SK-N-DZ (cell line): Measurements from ENCODE around the gene RAB5B.
"Not testable (repeated sequence)": the region's sequence is repeated elsewhere in the genome, so short reads cannot be mapped to it uniquely, and the experiment has no call there.

ENCODE experiments used
- DNase-seq: peaks from one replicate; pipeline ENCODE4 v3.0.0-alpha.2; 2015; ENCODE audit warnings: low spot score

RAB5B gene

DNA sequence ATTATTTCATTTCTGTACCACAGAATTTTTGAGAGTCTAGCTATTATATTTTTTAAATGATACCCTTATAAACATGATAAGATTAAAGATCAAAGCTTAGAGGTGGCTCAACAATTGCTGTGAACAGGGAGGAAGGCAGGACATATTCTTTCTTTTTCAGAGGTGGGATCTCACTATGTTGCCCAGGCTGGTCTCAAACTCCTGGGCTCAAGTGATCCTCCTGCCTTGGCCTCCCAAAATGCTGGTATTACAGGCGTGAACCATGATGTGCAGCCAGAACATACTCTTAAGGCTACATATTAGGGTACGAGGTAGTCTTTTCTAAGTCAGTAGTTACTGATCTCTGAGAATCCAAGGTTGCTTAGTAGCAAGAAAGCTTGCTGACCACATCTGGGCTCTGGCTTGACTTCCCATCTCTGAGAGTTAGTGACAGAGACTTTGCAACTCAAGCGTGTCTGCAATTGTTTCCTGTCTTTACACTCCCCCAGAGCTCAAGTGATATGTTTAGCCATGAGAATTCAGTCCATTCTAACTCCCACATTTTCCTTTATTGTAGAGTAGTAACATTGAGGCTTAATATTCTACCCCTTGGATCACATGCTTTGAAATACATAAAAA lies 8.6 kb downstream of the RAB5B start:
- DNase-seq: no peak

DNA sequence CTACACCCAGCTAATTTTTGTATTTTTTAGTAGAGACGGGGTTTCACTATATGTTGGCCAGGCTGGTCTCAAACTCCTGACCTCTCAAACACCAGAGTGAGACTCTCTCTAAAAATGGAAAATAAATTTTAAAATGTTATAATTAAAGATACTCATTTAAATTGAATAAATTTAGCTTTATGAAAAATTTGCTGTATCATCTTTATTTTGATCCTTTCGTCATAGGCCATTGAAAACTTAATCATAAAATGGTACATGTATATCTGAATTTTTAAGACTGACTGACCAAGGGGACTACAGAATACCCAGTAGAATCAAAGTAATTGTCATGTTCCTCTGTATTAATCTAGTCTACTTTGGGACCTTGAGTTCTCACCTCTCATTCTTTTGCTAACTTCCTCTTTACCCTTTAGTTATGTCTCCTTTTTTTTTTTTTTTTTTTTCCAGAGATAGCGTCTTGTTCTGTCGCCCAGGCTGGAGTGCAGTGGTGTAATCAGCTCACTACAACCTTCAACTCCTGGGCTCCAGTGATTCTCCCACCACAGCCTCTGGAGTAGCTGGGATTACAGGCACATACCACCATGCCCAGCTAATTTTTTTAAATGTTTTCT lies 9.5 kb downstream of the RAB5B start:
- no peak for DNase-seq

DNA sequence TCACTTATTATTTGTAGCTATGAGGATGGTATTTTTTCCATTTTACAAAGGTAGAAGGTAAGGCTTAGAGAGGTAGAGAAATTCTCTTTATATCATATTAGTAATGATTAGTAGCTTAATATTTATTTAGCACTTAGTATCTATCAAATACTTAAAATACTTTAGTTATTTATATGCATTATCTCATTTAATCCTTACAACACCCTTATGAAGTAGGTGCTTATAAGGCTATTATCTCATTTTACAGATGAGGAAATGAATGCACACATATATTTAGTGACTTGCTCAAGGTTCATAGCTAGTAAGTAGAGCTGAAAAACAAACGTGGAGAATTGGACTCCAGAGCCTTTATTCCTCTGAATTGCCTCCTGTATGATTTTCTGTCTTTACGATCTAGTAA lies 11.0 kb downstream of the RAB5B start:
- DNase-seq: no peak

DNA sequence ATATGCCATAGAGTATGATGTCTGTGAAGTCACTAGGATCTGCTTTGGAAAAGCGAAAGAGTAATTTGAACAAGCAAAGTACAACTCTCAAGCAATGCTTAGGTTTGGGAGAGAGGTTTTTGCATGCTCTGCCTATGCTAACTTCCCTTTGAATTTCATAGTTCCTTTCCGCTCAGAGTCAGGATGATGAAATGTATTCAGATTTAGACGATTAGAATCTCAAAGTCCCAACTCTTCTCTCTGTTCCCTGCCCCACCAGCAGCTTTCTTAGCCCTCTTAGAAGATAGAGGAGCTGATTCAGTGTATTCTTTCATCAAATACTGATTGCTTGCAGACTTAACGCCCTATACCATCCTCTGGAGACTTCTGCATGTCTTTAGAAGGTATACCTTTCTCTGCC lies 11.5 kb downstream of the RAB5B start:
- no peak for DNase-seq

DNA sequence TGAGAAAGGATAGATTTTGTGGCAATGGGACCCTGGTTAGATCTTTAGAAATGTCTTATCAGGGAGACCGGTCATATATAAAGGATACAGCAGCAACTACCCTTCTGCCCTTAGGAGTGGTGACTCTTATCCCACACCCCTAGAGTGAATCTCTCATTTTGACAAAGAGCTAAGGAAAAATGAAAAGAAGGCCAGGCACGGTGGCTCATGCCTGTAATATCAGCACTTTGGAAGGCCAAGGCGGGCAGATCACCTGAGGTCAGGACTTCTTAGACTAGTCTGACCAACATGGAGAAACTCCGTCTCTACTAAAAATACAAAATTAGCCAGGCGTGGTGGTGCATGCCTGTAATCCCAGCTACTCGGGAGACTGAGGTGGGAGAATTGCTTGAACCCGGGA lies 12.1 kb downstream of the RAB5B start:
- DNase-seq: not testable (repeated sequence)

DNA sequence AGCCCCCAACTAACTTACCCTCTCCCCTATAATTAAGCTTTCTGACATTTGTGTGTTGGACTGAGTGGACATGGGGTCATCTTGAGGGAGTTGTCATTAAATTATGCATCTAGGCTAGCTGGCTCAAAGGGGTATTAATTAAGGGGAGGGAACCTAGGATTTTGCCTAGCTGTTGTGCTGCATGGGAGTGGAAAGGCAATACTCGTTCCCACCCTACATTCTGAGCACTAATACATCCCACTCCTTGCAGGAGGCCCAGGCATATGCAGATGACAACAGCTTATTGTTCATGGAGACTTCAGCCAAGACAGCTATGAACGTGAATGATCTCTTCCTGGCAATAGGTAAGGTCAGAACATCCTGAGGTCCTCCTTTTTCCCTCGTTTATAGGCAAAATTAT lies 17.2 kb downstream of the RAB5B start:
- DNase-seq: no peak

DNA sequence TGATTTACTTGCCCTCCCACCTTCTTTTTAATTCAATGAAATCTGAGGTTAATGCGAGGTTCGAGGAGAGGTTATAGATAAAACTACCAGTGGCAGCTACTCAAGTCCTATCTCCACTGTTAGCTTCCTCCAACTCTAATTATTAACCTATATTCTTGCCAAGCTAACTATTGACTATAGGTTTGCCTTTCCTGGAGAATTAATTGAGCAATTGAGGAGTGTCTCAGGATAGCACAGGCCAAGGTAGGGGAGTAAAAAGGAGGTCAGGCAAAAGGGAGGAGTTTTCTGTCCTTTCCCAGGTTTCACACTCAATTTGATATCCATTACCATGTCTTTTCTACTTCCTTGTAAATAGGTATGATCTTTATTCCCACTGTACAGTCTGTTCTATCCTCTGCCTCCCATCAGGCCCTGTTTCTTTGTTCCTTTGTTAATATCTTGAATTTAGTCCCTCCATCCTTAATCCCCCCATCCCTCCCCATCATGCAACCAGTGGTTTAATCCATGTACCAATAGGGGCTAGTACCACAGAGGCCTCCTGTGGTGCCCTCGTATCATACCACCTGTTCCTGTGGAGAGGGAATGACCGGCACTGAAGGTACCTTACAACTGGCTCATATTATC lies 19.5 kb downstream of the RAB5B start:
- no peak for DNase-seq

DNA sequence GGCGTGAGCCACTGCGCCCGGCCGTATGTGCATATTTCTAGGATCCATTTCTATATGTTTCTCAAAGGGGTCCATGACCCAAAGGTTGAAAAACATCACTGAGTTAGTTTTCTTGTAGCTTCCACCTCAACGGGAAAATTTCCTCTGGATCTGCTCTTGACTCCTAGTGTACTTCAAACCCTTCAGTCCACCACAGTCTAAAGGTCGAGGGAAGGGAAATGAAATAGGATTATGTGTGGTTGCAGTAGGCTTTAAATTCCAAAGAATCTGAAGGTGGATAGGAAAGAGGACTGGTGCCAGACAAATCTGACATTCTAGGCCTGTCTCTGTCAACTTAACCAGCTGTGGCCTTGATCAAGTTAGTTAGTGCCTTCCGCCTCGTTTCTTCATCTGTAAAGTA lies 21.5 kb downstream of the RAB5B start:
- no peak for DNase-seq

DNA sequence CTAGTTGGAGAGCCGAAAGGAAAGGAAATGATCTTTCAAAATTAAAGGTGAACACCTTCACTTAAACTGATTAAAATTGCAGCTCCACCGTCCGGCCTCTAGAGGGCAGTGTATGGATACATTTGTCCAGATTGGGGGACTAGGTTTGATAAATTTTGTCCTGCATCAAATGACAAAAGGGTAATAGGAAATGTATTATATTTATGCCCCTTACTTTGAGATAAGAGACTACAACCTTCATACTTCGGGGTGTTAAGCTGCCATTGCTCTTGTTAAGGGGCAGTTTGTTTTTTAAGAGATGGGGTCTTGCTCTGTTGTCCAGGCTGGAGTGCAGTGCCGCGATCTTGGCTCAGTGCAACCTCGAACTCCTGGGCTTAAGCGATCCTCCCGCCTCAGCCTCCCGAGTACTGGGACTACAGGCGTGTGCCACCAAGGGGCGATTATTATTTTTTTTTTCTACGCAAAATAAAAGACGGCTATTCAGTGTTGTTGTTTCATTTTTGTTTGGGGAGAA lies 22.4 kb downstream of the RAB5B start:
- DNase-seq: peak; percentile 58

DNA sequence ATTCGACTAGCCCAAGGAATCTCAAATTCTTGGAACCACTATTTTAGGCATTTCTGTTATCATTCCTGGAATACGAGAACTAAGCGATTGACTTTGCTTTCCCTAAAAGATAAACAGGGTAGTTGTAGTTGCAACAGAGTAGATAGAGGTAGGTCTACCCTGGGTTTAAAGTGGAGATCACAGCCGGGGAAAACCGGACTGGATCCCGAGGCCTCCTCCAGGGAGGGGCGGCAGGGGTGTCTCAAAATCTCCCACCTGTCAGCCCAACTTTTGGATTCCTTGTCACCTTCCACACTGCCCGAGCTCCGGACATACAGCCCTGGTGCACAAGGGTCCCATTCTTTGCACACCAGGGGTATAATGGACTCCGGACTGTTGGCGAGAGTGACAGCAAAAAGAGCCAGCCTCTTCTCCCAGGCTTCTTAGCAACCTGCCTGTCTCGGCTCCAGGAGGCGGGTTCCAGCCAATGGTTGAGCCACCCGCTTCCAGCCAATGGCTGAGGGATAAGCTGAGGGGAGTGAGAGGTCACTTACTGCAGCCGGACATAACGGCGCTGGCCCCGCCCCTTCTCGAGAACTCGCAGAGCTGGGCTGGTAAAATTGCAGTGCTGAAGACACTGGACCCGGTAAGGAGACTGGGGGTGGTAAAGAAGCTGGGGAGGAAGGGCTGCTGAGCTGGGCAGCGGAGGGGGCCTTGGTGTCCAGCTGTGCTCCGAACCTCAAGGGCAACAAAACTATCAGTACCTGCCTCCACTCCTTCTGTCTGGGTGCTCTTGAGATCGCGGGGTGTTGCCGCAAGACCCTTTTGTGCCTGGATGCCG lies 23.0 kb downstream of the RAB5B start, which contains the start of gene SUOX:
TSS of gene SUOX (plus strand) at position 562 of the 820 bp plus-strand sequence. CDS start 4,946 bp downstream, outside the sequence.
- peak; percentile 96 for DNase-seq

DNA sequence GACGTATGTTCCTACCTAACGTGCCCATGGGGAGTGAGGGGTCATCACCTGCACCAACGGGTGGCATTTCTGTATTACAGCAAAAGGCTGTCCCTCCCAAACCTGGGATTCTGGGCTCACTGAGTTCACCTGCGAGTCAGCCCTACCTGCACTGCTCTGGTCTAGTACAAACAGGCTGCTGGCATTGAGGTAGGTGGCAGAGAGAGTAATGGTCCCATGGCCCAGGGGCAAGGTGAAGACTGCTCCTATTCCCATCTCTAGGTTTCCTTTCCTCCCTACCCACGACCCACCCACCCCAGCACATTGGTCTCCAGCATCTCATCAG lies 23.6 kb downstream of the RAB5B start:
- no peak for DNase-seq

DNA sequence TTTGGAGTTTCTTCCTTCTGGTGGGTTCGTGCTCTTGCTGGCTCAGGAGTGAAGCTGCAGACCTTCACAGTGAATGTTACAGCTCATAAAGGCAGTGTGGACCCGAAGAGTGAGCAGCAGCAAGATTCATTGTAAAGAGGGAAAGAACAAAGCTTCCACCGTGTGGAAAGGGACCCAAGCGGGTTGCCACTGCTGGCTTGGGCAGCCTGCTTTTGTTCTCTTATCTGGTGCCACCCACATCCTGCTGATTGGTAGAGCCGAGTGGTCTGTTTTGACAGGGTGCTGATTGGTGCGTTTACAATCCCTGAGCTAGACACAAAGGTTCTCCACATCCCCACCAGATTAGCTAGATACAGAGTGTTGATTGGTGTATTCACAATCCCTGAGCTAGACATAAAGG lies 25.6 kb downstream of the RAB5B start:
- not testable (repeated sequence) for DNase-seq

DNA sequence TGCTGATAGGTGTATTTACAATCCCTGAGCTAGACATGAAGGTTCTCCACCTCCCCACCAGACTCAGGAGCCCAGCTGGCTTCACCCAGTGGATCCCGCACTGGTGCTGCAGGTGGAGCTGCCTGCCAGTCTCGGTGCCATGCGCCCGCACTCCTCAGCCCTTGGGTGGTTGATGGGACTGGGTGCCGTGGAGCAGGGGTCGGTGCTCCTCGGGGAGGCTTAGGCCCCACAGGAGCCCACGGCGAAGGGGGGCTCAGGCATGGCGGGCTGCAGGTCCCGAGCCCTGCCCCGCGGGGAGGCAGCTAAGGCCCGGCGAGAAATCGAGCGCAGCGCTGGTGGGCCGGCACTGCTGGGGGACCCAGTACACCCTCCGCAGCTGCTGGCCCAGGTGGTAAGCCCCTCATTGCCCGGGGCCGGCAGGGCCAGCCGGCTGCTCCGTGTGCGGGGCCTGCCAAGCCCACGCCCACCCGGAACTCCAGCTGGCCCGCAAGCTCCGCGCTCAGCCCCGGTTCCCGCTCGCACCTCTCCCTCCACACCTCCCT lies 26.2 kb downstream of the RAB5B start:
- not testable (repeated sequence) for DNase-seq

DNA sequence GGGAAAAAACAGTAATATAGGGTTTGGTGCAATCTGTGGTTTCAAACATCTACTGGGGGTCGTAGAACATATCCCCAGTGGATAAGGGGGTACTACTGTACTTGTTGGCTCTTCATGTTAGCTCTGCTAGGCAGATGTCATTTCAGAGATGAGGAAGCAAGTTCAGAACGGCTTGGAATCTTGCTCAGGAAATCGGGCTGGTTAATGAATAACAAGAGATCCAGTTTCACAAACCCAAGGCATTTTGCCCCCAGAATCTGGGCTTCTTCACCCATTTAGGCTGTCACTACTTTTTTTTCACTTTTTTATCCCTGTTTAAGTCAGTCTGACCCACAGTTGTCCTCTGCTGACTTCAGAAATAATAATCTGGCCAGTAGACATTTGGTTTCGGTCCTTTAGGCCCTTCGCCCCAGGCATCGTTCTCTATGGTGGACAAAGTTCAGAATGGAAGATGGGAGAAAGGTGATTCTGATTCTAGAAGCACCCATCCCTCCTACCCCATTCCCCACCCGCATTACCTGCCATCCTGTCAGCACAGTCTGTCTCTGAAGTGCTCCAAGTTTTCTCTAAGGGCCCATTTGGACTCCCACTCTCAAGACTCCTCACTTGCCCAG lies 27.7 kb downstream of the RAB5B start:
- DNase-seq: no peak

DNA sequence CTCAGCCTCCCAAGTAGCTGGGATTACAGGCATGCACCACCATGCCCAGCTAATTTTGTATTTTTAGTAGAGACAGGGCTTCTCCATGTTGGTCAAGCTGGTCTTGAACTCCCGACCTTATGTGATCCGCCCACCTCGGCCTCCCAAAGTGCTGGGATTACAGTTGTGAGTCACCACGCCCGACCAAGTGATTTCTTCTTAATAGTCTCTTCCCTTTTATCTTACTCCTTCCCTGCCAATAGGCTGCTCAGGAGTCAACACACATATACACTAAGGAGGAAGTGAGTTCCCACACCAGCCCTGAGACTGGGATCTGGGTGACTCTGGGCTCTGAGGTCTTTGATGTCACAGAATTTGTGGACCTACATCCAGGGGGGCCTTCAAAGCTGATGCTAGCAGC lies 29.5 kb downstream of the RAB5B start:
- not testable (repeated sequence) for DNase-seq

DNA sequence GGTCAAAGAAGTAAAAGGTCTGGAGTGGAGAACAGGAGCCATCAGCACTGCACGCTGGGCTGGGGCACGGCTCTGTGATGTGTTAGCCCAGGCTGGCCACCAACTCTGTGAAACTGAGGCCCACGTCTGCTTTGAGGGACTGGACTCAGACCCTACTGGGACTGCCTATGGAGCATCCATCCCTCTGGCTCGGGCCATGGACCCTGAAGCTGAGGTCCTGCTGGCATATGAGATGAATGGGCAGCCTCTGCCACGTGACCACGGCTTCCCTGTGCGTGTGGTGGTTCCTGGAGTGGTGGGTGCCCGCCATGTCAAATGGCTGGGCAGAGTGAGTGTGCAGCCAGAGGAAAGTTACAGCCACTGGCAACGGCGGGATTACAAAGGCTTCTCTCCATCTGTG lies 30.3 kb downstream of the RAB5B start:
- no peak for DNase-seq

DNA sequence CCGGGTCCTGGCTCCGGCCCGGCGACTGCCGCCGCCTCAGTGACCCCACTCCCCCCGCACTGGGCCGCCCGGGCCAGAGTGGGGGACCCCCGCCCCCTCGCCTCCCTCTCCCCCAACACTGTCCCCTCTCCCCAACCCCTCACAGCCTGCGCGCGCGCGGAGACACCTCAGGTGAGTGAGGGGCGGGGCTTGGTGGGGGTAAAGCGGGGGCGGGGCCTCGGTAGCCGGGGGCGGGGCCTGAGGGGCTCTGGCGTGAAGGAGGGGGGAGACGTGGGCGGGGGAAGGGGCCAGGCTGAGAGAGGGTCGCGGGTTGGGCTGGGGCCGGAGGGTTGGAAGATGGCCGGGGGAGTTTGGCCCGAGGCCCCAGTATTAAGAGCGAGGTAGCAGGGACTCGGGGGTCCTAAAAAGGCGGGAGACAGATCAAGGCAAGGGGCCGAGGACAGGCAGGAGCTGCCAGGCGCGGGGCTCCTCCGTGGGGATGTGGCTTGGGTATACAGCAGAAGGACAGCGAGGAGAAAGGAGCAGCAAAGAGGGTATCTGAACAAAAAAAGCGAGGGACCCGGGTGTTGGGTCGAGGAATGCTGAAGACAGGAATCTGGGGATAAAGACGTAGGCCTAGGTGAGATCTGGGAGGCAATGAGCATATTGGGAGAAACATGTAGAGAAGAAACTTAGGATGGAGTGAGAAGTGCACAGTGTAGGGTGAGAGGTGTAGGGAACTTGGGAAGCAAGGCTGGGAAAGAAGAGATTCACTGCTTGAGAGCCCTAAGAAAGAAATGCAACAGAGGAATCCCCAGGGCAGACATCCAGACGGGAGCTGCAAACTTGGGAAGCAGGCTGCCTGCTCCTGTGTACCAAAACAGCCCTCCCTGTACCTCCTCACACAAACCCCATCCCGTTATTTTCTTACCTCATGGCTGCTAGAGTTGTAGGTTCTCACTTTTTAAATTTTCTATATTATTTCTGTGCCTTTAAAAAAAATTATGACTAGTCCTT lies 34.0 kb downstream of the RAB5B start:
- peak; percentile 61 for DNase-seq

DNA sequence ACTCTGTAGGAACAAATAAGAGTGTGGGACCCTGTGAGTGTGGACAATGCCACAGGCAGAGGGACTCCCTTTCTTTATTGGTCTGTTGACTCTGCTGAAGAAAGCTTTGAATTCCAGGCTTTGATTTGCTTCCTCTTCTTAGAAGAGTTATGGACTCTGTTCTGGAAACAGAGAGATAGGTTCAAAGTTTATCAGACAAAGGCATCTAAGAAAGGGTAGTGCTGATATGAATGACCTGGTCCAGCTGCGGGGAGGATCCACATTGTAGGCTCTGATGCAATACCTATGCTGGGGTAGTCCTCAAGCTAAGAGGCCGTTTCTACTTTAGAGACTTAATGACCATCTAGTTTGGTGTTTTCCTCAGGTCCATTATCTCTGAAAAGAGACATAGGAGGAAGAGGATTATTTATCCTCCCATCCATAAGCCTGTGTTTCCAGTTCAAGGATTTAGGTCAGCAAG lies 36.3 kb downstream of the RAB5B start:
- no peak for DNase-seq

DNA sequence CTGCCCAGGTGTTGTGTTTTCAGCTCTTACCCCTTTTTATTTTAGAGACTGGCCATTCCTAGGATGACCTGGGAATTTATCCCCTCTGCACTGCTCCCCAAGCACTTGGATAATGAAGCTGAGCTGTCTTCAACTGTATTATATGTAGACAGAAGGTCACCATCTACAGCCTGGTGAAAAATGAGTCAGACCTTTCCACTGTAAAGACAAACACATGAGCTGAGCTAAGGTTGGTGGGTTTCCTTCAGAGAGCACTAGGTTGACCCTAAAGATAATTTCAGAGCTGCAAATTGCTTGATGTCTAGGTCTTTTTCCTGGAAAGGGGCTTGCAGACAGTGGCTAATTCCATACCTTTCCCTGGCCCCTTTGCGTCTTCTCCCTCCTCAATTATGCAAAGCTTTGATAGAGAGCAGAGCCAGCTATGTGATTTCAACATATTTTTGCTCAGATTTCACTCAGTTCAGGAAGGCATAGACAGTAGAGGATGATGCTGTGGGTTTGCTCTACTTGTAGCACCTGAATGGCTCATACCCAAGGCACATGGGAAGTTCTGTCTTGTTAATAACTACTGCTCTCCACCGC lies 37.7 kb downstream of the RAB5B start:
- DNase-seq: no peak

DNA sequence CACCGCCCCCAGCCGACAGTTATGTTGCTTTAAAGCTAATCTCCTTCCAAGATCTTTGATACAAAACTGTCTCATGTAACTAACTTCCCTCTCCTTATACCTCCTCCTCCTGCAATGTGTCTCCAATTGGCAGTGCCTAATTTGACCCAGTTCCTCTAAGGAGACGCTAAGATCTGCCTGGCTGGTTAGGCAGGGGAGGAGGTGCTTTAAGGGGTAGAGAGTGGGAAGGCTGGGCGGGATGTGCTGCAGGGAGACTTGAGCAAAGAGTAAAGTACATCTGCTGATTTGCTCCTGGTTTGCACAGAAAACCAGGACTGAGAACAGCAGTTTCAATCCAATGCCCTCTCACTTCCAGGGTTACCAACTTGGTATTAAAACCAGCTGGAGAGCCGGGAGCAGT lies 39.6 kb downstream of the RAB5B start:
- no peak for DNase-seq
